RWPE1 (cell line): ENCODE data around the gene LSM3.

Experiments
- CTCF ChIA-PET: fragments of 350-600 bp; sonication (Branson Sonifier 250); formaldehyde crosslinking; extraction: SDS; loops from one replicate; lab custom pipeline; 2021; lab: Yijun Ruan, JAX
- POLR2A ChIA-PET: fragments of 400-600 bp; formaldehyde crosslinking; extraction: SDS; loops from one replicate; lab custom pipeline; 2020; ENCODE audit warnings: antibody characterized with exemption; ENCODE audit not compliant: low non-redundant PET; lab: Yijun Ruan, JAX
- DNase-seq: peaks from one replicate; pipeline ENCODE4 v3.0.0; 2012; ENCODE audit warnings: low spot score
- H3K27ac ChIP-seq: fragments of 450-650 bp; 2 replicates; pipeline ENCODE4 v1.5.1; 2017
- CTCF ChIP-seq: fragments of 450-650 bp; conservative IDR thresholded peaks from 2 replicates; pipeline ENCODE4 v1.5.1; 2017; ENCODE audit warnings: low read depth, mild to moderate bottlenecking

LSM3 gene

GRCh38 chr3:14172496-14172895 lies 6.1 kb upstream of the LSM3 start:
- TF ChIP-seq CTCF, result no peak
- DNase-seq, result no peak
- ChIA-PET POLR2A (no interaction called here), CTCF (no interaction called here)
- no peak overlapping the region for H3K27ac ChIP-seq

- ChIA-PET POLR2A (no interaction called here), CTCF (interaction anchor here (0.6 kb wide), 1 partner anchor 312 kb away, joined by 4 read pairs; no protein-coding TSS in a partner anchor)
- no peak for TF ChIP-seq CTCF
- no peak for DNase-seq
- H3K27ac ChIP-seq, result no peak overlapping the region
Observed at GRCh38 chr3:14174483-14174882, 4.1 kb upstream of the LSM3 start.

GRCh38 chr3:14175383-14176037 lies 3.1 kb upstream of the LSM3 start:
- TF ChIP-seq CTCF, result no peak
- DNase-seq, result no peak
- CTCF ChIA-PET, result no interaction called here
- H3K27ac ChIP-seq, result no peak overlapping the region
- POLR2A ChIA-PET, result interaction anchor here (0.6 kb wide), 1 partner anchor 9 kb away, joined by 6 read pairs; no protein-coding TSS in a partner anchor

- ChIA-PET POLR2A (no interaction called here), CTCF (interaction anchor here (0.5 to 0.7 kb wide), 2 partner anchors 52 to 291 kb away, joined by 3 to 4 read pairs; no protein-coding TSS in a partner anchor)
- TF ChIP-seq CTCF, result no peak
- DNase-seq, result no peak
- H3K27ac ChIP-seq, result peak overlapping the region; percentile 94
Observed at GRCh38 chr3:14177580-14178246, 904 bp upstream of the LSM3 start.

GRCh38 chr3:14179114-14179465 lies 473 bp downstream of the LSM3 start:
- DNase-seq, result no peak
- ChIA-PET CTCF (interaction anchor here (0.6 kb wide), 1 partner anchor 237 kb away, joined by 3 read pairs; no protein-coding TSS in a partner anchor), POLR2A (no interaction called here)
- no peak for TF ChIP-seq CTCF
- H3K27ac ChIP-seq, result peak overlapping the region; percentile 94

- H3K27ac ChIP-seq, result no peak overlapping the region
- DNase-seq, result no peak
- no peak for TF ChIP-seq CTCF
- CTCF ChIA-PET, result no interaction called here
- POLR2A ChIA-PET, result no interaction called here
Observed at GRCh38 chr3:14179795-14180194, 1.2 kb downstream of the LSM3 start.
